Ascending aorta (tissue), 2 donors: ENCODE results near the gene SAFB. TPM values are rescaled to one million over a fixed set of nuclear protein-coding genes. Genes with fewer than 3 reads are reported as not detected.

Experiments used
- DNase-seq, 2 donors: peaks; one replicate each; pipeline ENCODE4 v3.0.0-alpha.2; 2019; ENCODE audit warnings: low spot score in 2 of 2
- H3K27ac ChIP-seq, 2 donors: fragments of 200-600 bp; sonication (generic); one replicate each; pipeline ENCODE4 v1.5.1; 2016 to 2017; ENCODE audit warnings: mild to moderate bottlenecking in 1 of 2
- H3K27me3 ChIP-seq: fragments of 200-600 bp; sonication (generic); one replicate; pipeline ENCODE4 v1.5.1; 2017
- H3K36me3 ChIP-seq, 2 donors: fragments of 200-600 bp; sonication (generic); one replicate each; pipeline ENCODE4 v1.5.1; 2016
- H3K4me1 ChIP-seq, 2 donors: fragments of 200-600 bp; sonication (generic); one replicate each; pipeline ENCODE4 v1.5.1; 2016 to 2017; ENCODE audit warnings: mild to moderate bottlenecking in 1 of 2
- H3K4me3 ChIP-seq, 2 donors: fragments of 200-600 bp; sonication (generic); one replicate each; pipeline ENCODE4 v1.5.1; 2016 to 2017; ENCODE audit warnings: mild to moderate bottlenecking in 1 of 2
- H3K9me3 ChIP-seq, 2 donors: fragments of 200-600 bp; sonication (generic); one replicate each; pipeline ENCODE4 v1.5.1; 2016
- CTCF ChIP-seq, 3 experiments: fragments of 200-600 bp in 2 of 3; fragments of 450-650 bp in 1 of 3; sonication (generic) in 2 of 3; IDR thresholded peaks; one replicate each; pipeline ENCODE4 v1.5.1; 2016 to 2019; ENCODE audit warnings: antibody characterized with exemption in 3 of 3, mild to moderate bottlenecking in 1 of 3, moderate library complexity in 1 of 3
- intact Hi-C: fragments of 100-400 bp; cut with DNase I; formaldehyde crosslinking; loops from one replicate; pipeline ENCODE4 v1.15.1; 2023
- total RNA-seq: library from RNA; depleted of rRNA; stranded (reverse); fragments of >200 nt; gene quantifications from one replicate; pipeline ENCODE4 v1.1.0, GENCODE V29; 2016

SAFB gene
- total RNA-seq, 1 donor from 2014 or later: 114 TPM

DNA sequence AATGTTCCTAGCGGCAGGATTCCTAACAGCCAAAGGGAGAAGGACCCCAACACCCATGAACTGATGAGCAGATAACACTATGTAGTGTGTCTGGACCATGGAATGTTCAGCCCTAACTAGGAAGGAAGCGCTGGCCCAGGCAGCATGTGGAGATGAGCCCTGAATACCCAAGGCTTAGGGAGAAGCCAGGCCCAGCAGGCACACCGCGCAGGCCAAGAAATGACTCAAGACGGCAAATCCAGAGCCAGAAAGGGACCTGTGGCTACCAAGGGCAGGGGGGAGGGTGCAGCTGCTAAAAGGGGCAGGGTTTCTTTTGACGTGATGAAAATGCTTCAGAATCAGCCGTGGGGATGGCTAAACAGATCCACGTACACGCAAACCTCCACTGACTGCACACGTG lies 34.4 kb upstream of the SAFB start:
- Histone ChIP-seq H3K27me3 (no peaks in the 10 kb centered on the region), H3K36me3 (peaks cover 63 to 78% of the 10 kb centered on the region in 2 donors), H3K4me1 (peaks cover 0 to 12% of the 10 kb centered on the region in 2 donors), H3K27ac (no peak overlapping the region), H3K9me3 (no peaks in the 10 kb centered on the region), H3K4me3 (no peak overlapping the region)
- DNase-seq: no peak
- TF ChIP-seq CTCF (IDR thresholded peaks at IDR 0.05): no peak
- intact Hi-C loops: no loop called here

GRCh38 chr19:5588906-5589676 lies 33.8 kb upstream of the SAFB start:
- H3K27ac ChIP-seq: no peak overlapping the region
- intact Hi-C loops: no loop called here
- no peak for DNase-seq

DNA sequence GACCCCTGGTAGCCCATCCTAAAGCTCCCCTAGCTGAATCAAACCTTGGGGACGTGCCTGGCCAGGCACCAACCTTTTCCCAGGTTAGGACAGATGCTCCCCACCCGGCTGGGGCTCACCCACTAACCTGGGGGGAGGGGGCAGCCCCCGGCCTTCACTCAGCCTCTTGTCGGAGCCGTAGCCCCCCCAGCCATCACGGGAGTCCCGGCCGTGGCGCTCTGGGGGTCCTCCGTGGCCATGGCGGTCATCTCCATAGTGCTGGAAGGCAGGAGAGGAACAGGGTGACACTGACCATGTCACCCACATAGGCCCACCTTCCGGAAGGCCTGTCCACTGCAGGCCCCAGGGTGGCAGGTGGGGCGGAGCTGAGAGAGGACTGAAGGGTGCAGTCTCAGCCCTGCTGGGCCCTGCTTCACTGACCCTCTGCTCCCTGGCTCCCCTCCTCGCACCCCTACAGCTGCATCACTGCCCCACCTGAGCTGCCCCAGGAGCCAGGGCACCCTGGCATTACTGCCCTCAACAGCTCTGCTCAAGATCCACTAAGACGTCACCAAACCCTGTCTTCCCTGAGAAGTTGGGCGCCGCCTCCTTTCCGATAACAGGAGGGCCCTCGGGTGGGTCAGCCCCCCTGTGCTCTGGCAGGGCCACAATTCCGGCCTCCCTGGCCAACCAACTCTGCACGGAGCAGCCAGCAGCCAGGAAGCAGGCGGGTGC lies 32.6 kb upstream of the SAFB start:
- peaks cover 81 to 89% of the 10 kb centered on the region in 2 donors for H3K36me3 ChIP-seq

More at GRCh38 chr19:5588906-5589676, 33.8 kb upstream of the SAFB start:
- TF ChIP-seq CTCF (IDR thresholded peaks at IDR 0.05): no peak
- Histone ChIP-seq H3K4me1 (peaks cover 0 to 12% of the 10 kb centered on the region in 2 donors), H3K27me3 (no peaks in the 10 kb centered on the region), H3K36me3 (peaks cover 69 to 80% of the 10 kb centered on the region in 2 donors), H3K9me3 (no peaks in the 10 kb centered on the region), H3K4me3 (no peak overlapping the region)

DNA sequence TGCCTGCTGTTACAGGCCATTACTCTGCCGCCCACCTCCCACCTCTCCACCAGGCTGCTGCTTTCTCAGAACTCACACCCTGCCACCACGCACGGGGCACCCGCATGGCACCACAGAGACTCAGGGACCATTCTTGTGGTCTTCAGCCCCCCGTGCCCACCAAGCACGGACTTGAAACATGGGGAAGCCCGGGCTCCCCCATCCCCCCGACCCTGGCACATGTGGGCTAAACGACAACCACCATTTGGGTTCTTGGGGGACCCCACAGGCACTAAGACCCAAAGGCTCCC lies 32.1 kb upstream of the SAFB start:
- Histone ChIP-seq H3K4me1 (peaks cover 0 to 8% of the 10 kb centered on the region in 2 donors), H3K27me3 (no peaks in the 10 kb centered on the region), H3K27ac (no peak overlapping the region), H3K36me3 (peaks cover 86 to 94% of the 10 kb centered on the region in 2 donors), H3K4me3 (no peak overlapping the region), H3K9me3 (no peaks in the 10 kb centered on the region)
- no peak for TF ChIP-seq CTCF (IDR thresholded peaks at IDR 0.05)
- intact Hi-C loops: no loop called here
- no peak for DNase-seq

More for the DNA sequence above, 32.6 kb upstream of the SAFB start:
- intact Hi-C loops: no loop called here
- Histone ChIP-seq H3K9me3 (no peaks in the 10 kb centered on the region), H3K4me1 (peaks cover 0 to 12% of the 10 kb centered on the region in 2 donors), H3K4me3 (no peak overlapping the region), H3K27me3 (no peaks in the 10 kb centered on the region), H3K27ac (no peak overlapping the region)
- TF ChIP-seq CTCF (IDR thresholded peaks at IDR 0.05): no peak
- no peak for DNase-seq

DNA sequence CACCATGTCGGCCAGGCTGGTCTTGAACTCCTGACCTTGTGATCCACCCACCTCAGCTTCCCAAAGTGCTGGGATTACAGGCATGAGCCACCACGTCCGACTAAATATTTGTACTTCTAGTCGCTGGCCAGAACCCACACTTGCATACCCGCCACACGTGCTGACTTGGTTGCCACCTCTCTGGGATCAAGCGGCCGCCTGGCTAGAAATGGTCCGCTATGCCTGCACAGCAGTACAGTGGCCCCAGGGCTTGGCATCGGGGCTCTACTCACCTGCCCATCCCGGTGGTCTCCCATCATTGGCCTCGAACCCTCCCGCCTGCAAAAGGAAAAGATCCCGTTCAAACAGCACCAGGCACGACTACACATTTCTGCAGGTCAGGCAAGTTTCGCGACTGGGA lies 31.4 kb upstream of the SAFB start:
- H3K36me3 ChIP-seq: peaks cover 92 to 99% of the 10 kb centered on the region in 2 donors
- H3K4me3 ChIP-seq: no peak overlapping the region
- intact Hi-C loops: no loop called here
- no peaks in the 10 kb centered on the region for H3K9me3 ChIP-seq
- DNase-seq: no peak
- H3K4me1 ChIP-seq: peaks cover 0 to 1% of the 10 kb centered on the region in 2 donors
- H3K27ac ChIP-seq: no peak overlapping the region
- no peaks in the 10 kb centered on the region for H3K27me3 ChIP-seq
- no peak for TF ChIP-seq CTCF (IDR thresholded peaks at IDR 0.05)
